HL-60 (cell line): ENCODE results near the gene PRMT5.

Source experiments
- TF ChIP-seq, protein P1 (sequence below): IDR thresholded peaks from one replicate; pipeline ENCODE4 v1.5.1; 2011; ENCODE audit warnings: low read length, control low read depth, inconsistent platforms; ENCODE audit not compliant: insufficient read depth
- TF ChIP-seq, protein P2 (sequence below): IDR thresholded peaks from 2 replicates; pipeline ENCODE4 v1.6.1; 2012; ENCODE audit warnings: low read depth; ENCODE audit not compliant: insufficient replicate concordance

DNA sequence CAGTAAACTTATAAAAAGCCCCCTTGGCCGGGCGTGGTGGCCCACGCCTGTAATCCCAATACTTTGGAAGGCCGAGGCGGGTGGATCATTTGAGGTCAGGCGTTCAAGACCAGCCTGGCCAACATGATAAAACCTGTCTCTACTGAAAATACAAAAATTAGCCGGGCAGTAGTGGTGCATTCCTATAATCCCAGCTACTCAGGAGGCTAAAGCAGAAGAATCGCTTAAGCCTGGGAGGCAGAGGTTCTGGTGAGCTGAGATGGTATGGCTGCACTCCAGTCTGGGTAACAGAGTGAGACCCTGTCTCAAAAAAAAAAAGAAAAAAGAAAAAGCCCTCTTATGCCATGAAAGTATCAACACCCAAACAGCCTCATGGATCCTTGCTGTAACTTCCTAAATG lies 3.7 kb downstream of the PRMT5 start:
- TF ChIP-seq, protein P1, sequence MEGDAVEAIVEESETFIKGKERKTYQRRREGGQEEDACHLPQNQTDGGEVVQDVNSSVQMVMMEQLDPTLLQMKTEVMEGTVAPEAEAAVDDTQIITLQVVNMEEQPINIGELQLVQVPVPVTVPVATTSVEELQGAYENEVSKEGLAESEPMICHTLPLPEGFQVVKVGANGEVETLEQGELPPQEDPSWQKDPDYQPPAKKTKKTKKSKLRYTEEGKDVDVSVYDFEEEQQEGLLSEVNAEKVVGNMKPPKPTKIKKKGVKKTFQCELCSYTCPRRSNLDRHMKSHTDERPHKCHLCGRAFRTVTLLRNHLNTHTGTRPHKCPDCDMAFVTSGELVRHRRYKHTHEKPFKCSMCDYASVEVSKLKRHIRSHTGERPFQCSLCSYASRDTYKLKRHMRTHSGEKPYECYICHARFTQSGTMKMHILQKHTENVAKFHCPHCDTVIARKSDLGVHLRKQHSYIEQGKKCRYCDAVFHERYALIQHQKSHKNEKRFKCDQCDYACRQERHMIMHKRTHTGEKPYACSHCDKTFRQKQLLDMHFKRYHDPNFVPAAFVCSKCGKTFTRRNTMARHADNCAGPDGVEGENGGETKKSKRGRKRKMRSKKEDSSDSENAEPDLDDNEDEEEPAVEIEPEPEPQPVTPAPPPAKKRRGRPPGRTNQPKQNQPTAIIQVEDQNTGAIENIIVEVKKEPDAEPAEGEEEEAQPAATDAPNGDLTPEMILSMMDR: no peak
- TF ChIP-seq, protein P2, sequence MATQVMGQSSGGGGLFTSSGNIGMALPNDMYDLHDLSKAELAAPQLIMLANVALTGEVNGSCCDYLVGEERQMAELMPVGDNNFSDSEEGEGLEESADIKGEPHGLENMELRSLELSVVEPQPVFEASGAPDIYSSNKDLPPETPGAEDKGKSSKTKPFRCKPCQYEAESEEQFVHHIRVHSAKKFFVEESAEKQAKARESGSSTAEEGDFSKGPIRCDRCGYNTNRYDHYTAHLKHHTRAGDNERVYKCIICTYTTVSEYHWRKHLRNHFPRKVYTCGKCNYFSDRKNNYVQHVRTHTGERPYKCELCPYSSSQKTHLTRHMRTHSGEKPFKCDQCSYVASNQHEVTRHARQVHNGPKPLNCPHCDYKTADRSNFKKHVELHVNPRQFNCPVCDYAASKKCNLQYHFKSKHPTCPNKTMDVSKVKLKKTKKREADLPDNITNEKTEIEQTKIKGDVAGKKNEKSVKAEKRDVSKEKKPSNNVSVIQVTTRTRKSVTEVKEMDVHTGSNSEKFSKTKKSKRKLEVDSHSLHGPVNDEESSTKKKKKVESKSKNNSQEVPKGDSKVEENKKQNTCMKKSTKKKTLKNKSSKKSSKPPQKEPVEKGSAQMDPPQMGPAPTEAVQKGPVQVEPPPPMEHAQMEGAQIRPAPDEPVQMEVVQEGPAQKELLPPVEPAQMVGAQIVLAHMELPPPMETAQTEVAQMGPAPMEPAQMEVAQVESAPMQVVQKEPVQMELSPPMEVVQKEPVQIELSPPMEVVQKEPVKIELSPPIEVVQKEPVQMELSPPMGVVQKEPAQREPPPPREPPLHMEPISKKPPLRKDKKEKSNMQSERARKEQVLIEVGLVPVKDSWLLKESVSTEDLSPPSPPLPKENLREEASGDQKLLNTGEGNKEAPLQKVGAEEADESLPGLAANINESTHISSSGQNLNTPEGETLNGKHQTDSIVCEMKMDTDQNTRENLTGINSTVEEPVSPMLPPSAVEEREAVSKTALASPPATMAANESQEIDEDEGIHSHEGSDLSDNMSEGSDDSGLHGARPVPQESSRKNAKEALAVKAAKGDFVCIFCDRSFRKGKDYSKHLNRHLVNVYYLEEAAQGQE: no peak
